Fibroblast of lung (primary cell): ENCODE measurements around the gene PLAAT3.

Experiments
- CTCF ChIP-seq, 2 donors: IDR thresholded peaks in 1 of 2; conservative IDR thresholded peaks in 1 of 2; 1 replicate in 1 of 2; 2 replicates in 1 of 2; pipeline ENCODE4 v1.5.1; 2011 to 2012; ENCODE audit warnings: low read length in 2 of 2, control low read depth in 1 of 2, inconsistent platforms in 1 of 2, low read depth in 1 of 2, mild to moderate bottlenecking in 1 of 2
- EZH2 ChIP-seq: IDR thresholded peaks from 2 replicates; pipeline ENCODE4 v1.5.1; 2012; ENCODE audit warnings: low read length, control low read depth, mild to moderate bottlenecking; ENCODE audit errors: missing control alignments

DNA sequence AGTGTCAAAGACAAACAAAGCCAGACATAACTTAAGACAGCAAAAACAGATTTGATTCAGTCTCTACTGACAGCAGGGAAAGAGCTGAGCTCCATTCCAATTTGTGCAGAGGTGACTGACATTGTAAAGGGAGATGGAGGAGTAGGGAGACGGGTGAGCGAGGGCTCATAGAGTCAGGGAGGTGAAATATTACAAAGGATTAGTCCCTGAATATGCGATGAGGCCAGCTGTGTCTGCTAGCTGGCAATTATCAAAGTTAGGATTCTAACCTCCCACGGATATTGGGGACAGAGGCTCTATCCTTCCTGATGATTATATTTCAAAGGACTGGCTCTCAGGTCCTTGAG is 59.4 kb downstream of the PLAAT3 start:
- TF ChIP-seq EZH2 (no peak), CTCF (conservative IDR thresholded peaks at IDR 0.05 in 1 of 2, IDR thresholded peaks at IDR 0.05 in 1 of 2; ENCODE audit: low read depth in 1 of 2, low read length in 2 of 2) (no peak)
